ENCODE results near the gene VSIR. TPM values are rescaled to one million over a fixed set of nuclear protein-coding genes. Genes with fewer than 3 reads are reported as not detected.

The VSIR gene
- total RNA-seq, 2 experiments from 2014 or later = 86.2 to 91.4 TPM

DNA sequence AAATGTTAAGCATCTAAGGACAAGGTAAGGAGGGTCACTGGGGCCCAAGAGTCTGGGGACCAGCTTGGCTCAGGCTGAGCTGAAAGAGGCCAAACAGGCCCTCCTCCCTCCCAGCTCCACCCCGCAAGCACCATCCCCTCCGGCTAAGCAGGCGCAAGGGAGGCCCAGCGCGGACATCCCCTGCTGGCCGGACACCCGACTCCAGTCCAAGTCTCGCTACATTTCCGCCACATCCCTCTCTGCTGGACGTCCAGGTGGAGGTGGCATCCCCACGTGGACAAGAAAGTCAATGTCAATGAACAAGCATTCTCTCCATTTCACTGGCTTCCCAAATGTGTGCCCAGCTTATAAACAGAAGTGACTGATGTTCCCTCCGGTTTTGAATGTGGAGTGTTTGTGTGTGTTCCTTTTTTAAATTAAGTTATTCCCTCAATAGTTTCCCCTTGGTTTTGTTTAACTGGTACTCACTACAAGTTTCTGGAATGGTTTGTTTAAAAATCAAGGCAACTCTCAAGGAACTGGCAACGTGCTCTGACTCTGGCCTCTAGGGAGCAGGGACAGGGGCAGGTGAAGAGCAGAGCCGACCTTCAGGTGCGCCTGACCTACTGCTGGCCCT lies 42.3 kb upstream of the VSIR start:
- no peaks in the 10 kb centered on the region for H3K4me1 Mint-ChIP-seq (ENCODE audit: low read depth)
- ChIA-PET CTCF (interaction anchor here (1.2 kb wide), 1 partner anchor 431 kb away, joined by 3 read pairs; no protein-coding TSS in a partner anchor), POLR2A (no interaction called here)
- H3K4me3 Mint-ChIP-seq = no peak overlapping the region
- H3K27ac Mint-ChIP-seq = no peak overlapping the region
- H3K4me1 ChIP-seq (ENCODE audit: insufficient read depth, low read length) = peaks cover 8% of the 10 kb centered on the region
- no peak overlapping the region for H3K4me3 ChIP-seq (ENCODE audit: low read length)
- DNase-seq (no peak), ATAC-seq (ENCODE audit: poor library complexity) (no peak)
- TF ChIP-seq, protein P1, sequence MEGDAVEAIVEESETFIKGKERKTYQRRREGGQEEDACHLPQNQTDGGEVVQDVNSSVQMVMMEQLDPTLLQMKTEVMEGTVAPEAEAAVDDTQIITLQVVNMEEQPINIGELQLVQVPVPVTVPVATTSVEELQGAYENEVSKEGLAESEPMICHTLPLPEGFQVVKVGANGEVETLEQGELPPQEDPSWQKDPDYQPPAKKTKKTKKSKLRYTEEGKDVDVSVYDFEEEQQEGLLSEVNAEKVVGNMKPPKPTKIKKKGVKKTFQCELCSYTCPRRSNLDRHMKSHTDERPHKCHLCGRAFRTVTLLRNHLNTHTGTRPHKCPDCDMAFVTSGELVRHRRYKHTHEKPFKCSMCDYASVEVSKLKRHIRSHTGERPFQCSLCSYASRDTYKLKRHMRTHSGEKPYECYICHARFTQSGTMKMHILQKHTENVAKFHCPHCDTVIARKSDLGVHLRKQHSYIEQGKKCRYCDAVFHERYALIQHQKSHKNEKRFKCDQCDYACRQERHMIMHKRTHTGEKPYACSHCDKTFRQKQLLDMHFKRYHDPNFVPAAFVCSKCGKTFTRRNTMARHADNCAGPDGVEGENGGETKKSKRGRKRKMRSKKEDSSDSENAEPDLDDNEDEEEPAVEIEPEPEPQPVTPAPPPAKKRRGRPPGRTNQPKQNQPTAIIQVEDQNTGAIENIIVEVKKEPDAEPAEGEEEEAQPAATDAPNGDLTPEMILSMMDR (IDR thresholded peaks at IDR 0.05) = no peak
- peaks cover 53% of the 10 kb centered on the region for H3K36me3 Mint-ChIP-seq (ENCODE audit: low read depth)
- no peaks in the 10 kb centered on the region for H3K27me3 Mint-ChIP-seq
- intact Hi-C loops (cut with DNase I, micrococcal nuclease) = no loop called here
- H3K9me3 ChIP-seq (ENCODE audit: control insufficient read depth in 1 of 2, insufficient read depth in 1 of 2, low read length in 2 of 2) = peaks cover 0 to 3% of the 10 kb centered on the region in 2 experiments
- H3K9me3 Mint-ChIP-seq = no peaks in the 10 kb centered on the region
- H3K27ac ChIP-seq (ENCODE audit: low read depth in 1 of 2, low read length in 2 of 2) = no peak overlapping the region
- H3K27me3 ChIP-seq (ENCODE audit: control insufficient read depth in 1 of 2, insufficient read depth in 2 of 2, low read length in 2 of 2) = no peaks in the 10 kb centered on the region
- H3K36me3 ChIP-seq (ENCODE audit: insufficient read depth, low read length) = peaks cover 51% of the 10 kb centered on the region

DNA sequence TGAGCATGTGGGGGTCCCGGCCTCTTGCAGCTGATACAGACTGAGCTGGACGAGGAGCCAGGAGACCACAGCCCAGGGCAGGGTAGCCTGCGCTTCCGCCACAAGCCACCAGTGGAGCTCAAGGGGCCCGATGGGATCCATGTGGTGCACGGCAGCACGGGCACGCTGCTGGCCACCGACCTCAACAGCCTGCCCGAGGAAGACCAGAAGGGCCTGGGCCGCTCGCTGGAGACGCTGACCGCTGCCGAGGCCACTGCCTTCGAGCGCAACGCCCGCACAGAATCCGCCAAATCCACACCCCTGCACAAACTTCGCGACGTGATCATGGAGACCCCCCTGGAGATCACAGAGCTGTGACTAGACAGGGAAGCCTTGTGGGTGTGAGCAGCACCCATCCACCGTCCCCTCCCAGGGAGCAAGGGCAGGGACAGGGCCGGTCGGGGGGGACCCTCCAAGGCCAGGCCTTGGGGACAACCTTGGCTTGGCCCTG lies 41.6 kb upstream of the VSIR start:
- Mint-ChIP-seq H3K4me3 (no peak overlapping the region), H3K27ac (no peak overlapping the region), H3K27me3 (no peaks in the 10 kb centered on the region), H3K4me1 (ENCODE audit: low read depth) (no peaks in the 10 kb centered on the region), H3K9me3 (no peaks in the 10 kb centered on the region), H3K36me3 (ENCODE audit: low read depth) (peaks cover 46% of the 10 kb centered on the region)
- ATAC-seq (ENCODE audit: poor library complexity) (no peak), DNase-seq (no peak)
- H3K36me3 ChIP-seq (ENCODE audit: insufficient read depth, low read length) = peaks cover 45% of the 10 kb centered on the region
- intact Hi-C loops (cut with DNase I, micrococcal nuclease) = loop anchor here (5.0 kb wide), 4 partner anchors 108 to 418 kb away; partner anchors contain the start of gene CDH23 (in 1 of the 2)
- POLR2A ChIA-PET = no interaction called here
- CTCF ChIA-PET = interaction anchor here (1.2 kb wide), 1 partner anchor 431 kb away, joined by 3 read pairs; no protein-coding TSS in a partner anchor
- no peak overlapping the region for H3K4me3 ChIP-seq (ENCODE audit: low read length)
- H3K27ac ChIP-seq (ENCODE audit: low read depth in 1 of 2, low read length in 2 of 2) = no peak overlapping the region
- TF ChIP-seq, protein P1 (IDR thresholded peaks at IDR 0.05) = no peak
- no peaks in the 10 kb centered on the region for H3K27me3 ChIP-seq (ENCODE audit: control insufficient read depth in 1 of 2, insufficient read depth in 2 of 2, low read length in 2 of 2)
- H3K4me1 ChIP-seq (ENCODE audit: insufficient read depth, low read length) = peaks cover 8% of the 10 kb centered on the region
- peaks cover 0 to 3% of the 10 kb centered on the region in 2 experiments for H3K9me3 ChIP-seq (ENCODE audit: control insufficient read depth in 1 of 2, insufficient read depth in 1 of 2, low read length in 2 of 2)

DNA sequence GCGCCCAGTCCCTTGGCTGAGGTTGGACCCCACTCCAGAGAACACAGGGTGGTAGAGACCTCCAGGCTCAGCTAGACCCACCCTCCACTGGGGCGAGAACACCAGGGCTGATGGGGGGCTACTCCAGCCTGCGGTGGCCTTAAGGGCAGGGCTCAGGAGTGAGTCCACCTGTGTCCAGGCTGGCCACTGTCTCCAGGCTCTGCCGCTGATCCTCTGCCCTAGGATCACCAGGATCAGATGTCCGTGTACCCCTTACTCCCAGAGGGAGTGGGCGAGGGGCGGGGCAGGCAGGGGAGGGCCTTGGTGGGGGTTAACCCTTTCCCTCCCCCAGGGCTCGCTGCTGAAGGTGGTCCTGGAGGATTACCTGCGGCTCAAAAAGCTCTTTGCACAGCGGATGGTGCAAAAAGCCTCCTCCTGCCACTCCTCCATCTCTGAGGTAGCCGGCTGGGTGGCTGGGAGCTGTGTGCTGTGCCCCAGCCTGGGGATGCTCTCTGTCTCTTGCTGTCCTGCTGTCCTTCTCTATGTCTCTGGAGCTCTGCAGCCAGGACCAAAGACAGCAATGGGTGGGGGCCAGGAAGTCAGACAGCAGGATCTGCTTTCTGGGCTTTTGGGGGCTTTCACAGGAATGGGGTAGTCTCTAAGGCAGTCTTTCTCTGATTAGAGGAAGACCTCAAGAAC lies 39.7 kb upstream of the VSIR start:
- H3K27ac Mint-ChIP-seq = no peak overlapping the region
- Histone ChIP-seq H3K36me3 (ENCODE audit: insufficient read depth, low read length) (peaks cover 26% of the 10 kb centered on the region), H3K4me1 (ENCODE audit: insufficient read depth, low read length) (peaks cover 8% of the 10 kb centered on the region), H3K4me3 (ENCODE audit: low read length) (no peak overlapping the region), H3K27ac (ENCODE audit: low read depth in 1 of 2, low read length in 2 of 2) (no peak overlapping the region), H3K9me3 (ENCODE audit: control insufficient read depth in 1 of 2, insufficient read depth in 1 of 2, low read length in 2 of 2) (no peaks in the 10 kb centered on the region), H3K27me3 (ENCODE audit: control insufficient read depth in 1 of 2, insufficient read depth in 2 of 2, low read length in 2 of 2) (no peaks in the 10 kb centered on the region)
- DNase-seq (no peak), ATAC-seq (ENCODE audit: poor library complexity) (no peak)
- TF ChIP-seq, protein P1 (IDR thresholded peaks at IDR 0.05) = no peak
- no peaks in the 10 kb centered on the region for H3K9me3 Mint-ChIP-seq
- H3K4me1 Mint-ChIP-seq (ENCODE audit: low read depth) = no peaks in the 10 kb centered on the region
- ChIA-PET POLR2A (interaction anchor here (0.6 to 1.2 kb wide), 3 partner anchors 64 to 429 kb away, joined by 3 read pairs; no protein-coding TSS in a partner anchor), CTCF (interaction anchor here (1.4 to 2.0 kb wide), 3 partner anchors 13 to 429 kb away, joined by 4 to 11 read pairs (median 10); no protein-coding TSS in a partner anchor)
- H3K4me3 Mint-ChIP-seq = no peak overlapping the region
- no peaks in the 10 kb centered on the region for H3K27me3 Mint-ChIP-seq
- intact Hi-C loops (cut with DNase I, micrococcal nuclease) = loop anchor here (1.0 to 5.0 kb wide), 8 partner anchors 106 to 499 kb away; partner anchors contain the start of gene CDH23 (in 1 of the 2)
- peaks cover 27% of the 10 kb centered on the region for H3K36me3 Mint-ChIP-seq (ENCODE audit: low read depth)
